Neural crest cell (in vitro differentiated cells): Measurements from ENCODE around the gene RNF130. TPM values are rescaled to one million over a fixed set of nuclear protein-coding genes. Genes with fewer than 3 reads are reported as not detected.
A peak's percentile ranks its signal among the peaks of the same experiment; 100 is the strongest.

Experiments used
- DNase-seq: peaks from one replicate; pipeline ENCODE4 v3.0.0; 2021; ENCODE audit warnings: low read depth, mixed read lengths, low spot score
- H3K27ac Mint-ChIP-seq: one replicate; pipeline ENCODE4 v1.8.0; 2021; ENCODE audit warnings: mild to moderate bottlenecking, mixed read lengths; ENCODE audit not compliant: unreplicated experiment
- H3K27me3 Mint-ChIP-seq: 2 replicates; pipeline ENCODE4 v1.8.0; 2021; ENCODE audit warnings: low read depth, mild to moderate bottlenecking, mixed read lengths
- H3K36me3 Mint-ChIP-seq: 2 replicates; pipeline ENCODE4 v1.8.0; 2021; ENCODE audit warnings: low read depth, mild to moderate bottlenecking, mixed read lengths
- H3K4me1 Mint-ChIP-seq: 2 replicates; pipeline ENCODE4 v1.8.0; 2021; ENCODE audit warnings: mixed read lengths
- H3K4me3 Mint-ChIP-seq: one replicate; pipeline ENCODE4 v1.8.0; 2021; ENCODE audit warnings: mild to moderate bottlenecking, mixed read lengths
- H3K9me3 Mint-ChIP-seq: 2 replicates; pipeline ENCODE4 v1.8.0; 2021; ENCODE audit warnings: mixed read lengths
- CTCF ChIP-seq: fragments of 200-600 bp; sonication (generic); conservative IDR thresholded peaks from 2 replicates; pipeline ENCODE4 v1.5.0; 2021; ENCODE audit warnings: antibody characterized with exemption, mild to moderate bottlenecking
- total RNA-seq: library from RNA; stranded (reverse); gene quantifications from 2 replicates; pipeline ENCODE4 v1.2.1, GENCODE V29; 2021

Gene RNF130
- total RNA-seq, 1 donor from 2014 or later: 113 TPM

- Mint-ChIP-seq H3K4me1 (peaks cover 39% of the 10 kb centered on the region), H3K27me3 (no peaks in the 10 kb centered on the region), H3K4me3 (no peak overlapping the region), H3K27ac (no peak overlapping the region), H3K9me3 (no peaks in the 10 kb centered on the region), H3K36me3 (peaks cover 2% of the 10 kb centered on the region)
- no peak for TF ChIP-seq CTCF
- no peak for DNase-seq
Observed at GRCh38 chr5:180080486-180081280, 9.1 kb upstream of the RNF130 start.

- TF ChIP-seq CTCF: no peak
- Mint-ChIP-seq H3K4me3 (no peak overlapping the region), H3K36me3 (peaks cover 2% of the 10 kb centered on the region), H3K27me3 (no peaks in the 10 kb centered on the region), H3K9me3 (no peaks in the 10 kb centered on the region), H3K4me1 (peaks cover 33% of the 10 kb centered on the region), H3K27ac (no peak overlapping the region)
- DNase-seq: no peak
Observed at GRCh38 chr5:180079702-180080466, 8.3 kb upstream of the RNF130 start.

DNA sequence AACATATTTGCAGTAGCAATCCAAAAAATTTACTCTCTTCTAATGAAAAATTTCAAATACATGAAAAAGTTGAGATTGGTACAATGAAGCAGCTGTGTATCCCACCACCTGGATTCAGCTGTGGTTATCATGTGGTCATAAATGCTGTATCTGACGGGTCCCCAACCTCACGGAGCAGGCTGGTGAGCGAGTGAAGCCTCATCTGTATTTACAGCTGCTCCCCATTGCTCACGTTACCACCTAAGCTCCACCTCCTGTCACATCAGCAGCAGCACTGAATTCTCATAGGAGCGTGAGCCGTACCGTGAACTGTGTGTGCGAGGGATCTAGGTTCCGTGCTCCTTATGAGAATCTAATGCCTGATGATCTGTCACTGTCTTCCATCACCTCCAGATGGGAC is 6.8 kb upstream of the RNF130 start:
- H3K9me3 Mint-ChIP-seq: peaks cover 2% of the 10 kb centered on the region
- peaks cover 19% of the 10 kb centered on the region for H3K4me1 Mint-ChIP-seq
- no peaks in the 10 kb centered on the region for H3K27me3 Mint-ChIP-seq
- H3K36me3 Mint-ChIP-seq: peaks cover 2% of the 10 kb centered on the region
- no peak overlapping the region for H3K4me3 Mint-ChIP-seq
- no peak for TF ChIP-seq CTCF
- no peak overlapping the region for H3K27ac Mint-ChIP-seq
- no peak for DNase-seq

DNA sequence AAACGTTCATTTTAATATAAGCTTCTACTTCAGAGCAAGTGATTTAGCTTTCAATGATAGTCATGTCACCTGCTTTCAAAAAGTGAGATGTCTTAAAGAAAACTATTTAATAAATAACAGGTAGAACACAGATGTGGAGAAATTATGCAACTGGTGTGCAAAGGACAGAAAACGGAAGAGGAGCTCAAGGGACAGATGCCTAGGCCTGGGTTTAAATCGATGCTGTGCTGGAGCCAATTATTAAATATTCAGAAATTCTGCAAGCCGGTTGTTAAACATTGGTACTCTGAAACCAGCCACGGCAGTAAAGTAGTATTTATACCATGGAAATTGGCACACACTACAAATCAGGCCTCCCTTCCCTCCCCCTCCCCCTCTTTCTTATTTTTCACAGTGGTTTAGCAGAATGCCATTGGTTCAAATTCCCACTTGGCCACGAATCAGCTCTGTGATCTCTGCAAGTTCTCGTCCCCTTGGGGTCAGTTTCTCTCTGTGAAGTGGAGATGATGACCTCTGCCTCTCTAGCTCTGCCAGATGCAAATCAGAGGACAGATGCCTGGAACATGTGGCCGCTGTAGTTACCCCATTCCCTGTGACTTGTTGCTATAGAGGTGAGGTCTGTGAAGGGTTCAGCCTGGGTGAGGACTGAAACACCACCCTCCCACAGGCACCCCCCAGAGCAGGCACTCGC is 6.2 kb upstream of the RNF130 start:
- TF ChIP-seq CTCF: no peak
- DNase-seq: no peak
- Mint-ChIP-seq H3K4me3 (no peak overlapping the region), H3K27ac (no peak overlapping the region), H3K9me3 (peaks cover 2% of the 10 kb centered on the region), H3K4me1 (peaks cover 13% of the 10 kb centered on the region), H3K36me3 (peaks cover 2% of the 10 kb centered on the region), H3K27me3 (peaks cover 2% of the 10 kb centered on the region)

DNA sequence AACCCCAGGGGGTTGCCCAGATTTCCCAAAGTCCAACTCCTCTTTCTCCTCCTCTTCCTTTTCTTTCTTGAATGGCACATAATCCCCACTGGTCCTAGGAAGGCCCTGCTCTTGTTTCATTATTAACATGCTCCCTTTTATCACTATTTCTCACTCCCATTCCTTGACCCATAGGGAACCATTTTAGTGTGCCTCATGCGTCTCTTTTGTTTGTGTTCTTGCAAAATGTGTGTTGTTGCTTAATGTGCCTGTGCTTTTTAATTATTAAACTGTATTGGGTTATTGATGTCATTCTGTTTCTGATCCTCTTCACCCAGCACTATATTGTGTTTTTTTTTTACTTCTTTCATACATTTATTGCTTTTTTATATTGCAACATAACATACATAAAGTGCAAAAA is 4.1 kb upstream of the RNF130 start:
- Mint-ChIP-seq H3K27ac (no peak overlapping the region), H3K27me3 (peaks cover 2% of the 10 kb centered on the region), H3K4me1 (no peaks in the 10 kb centered on the region), H3K36me3 (peaks cover 2% of the 10 kb centered on the region), H3K9me3 (peaks cover 2% of the 10 kb centered on the region), H3K4me3 (peak overlapping the region; percentile 29)
- TF ChIP-seq CTCF: no peak
- DNase-seq: no peak
